GM23338 (cell line): ENCODE measurements around the gene PARD3. TPM values are rescaled to one million over a fixed set of nuclear protein-coding genes. Genes with fewer than 3 reads are reported as not detected.

Experiments used
- ATAC-seq: fragments of 200-7000 bp; cut with Tn5 transposase; 3 replicates; pipeline ENCODE4 v1.9.1; 2020
- DNase-seq: peaks from one replicate; pipeline ENCODE4 v3.0.0-alpha.2; 2015; ENCODE audit warnings: low spot score
- H2AFZ ChIP-seq: fragments of 200-600 bp; sonication (generic); 2 replicates; pipeline ENCODE4 v1.8.0; 2016; ENCODE audit warnings: antibody characterized with exemption, mild to moderate bottlenecking, moderate library complexity
- H3F3A ChIP-seq: fragments of 200-600 bp; sonication (generic); replicated peaks from 2 replicates; pipeline ENCODE4 v1.8.0; 2017; ENCODE audit warnings: antibody characterized with exemption, mixed run types, low read depth
- H3K27ac ChIP-seq: fragments of 200-600 bp; sonication (generic); 2 replicates; pipeline ENCODE4 v1.6.1; 2016; ENCODE audit warnings: low read depth
- H3K27me3 ChIP-seq: fragments of 200-600 bp; sonication (generic); 2 replicates; pipeline ENCODE4 v1.8.0; 2016; ENCODE audit warnings: mild to moderate bottlenecking, mixed run types, moderate library complexity; ENCODE audit not compliant: insufficient read depth
- H3K36me3 ChIP-seq: fragments of 200-600 bp; sonication (generic); 2 replicates; pipeline ENCODE4 v1.8.0; 2016; ENCODE audit warnings: mild to moderate bottlenecking; ENCODE audit not compliant: insufficient read depth
- H3K4me1 ChIP-seq: fragments of 200-600 bp; sonication (generic); 2 replicates; pipeline ENCODE4 v1.8.0; 2016; ENCODE audit warnings: mild to moderate bottlenecking, moderate library complexity; ENCODE audit not compliant: insufficient read depth
- H3K4me2 ChIP-seq: fragments of 200-600 bp; sonication (generic); 2 replicates; pipeline ENCODE4 v1.7.1; 2017; ENCODE audit warnings: mixed run types
- H3K4me3 ChIP-seq: fragments of 200-600 bp; sonication (generic); 2 replicates; pipeline ENCODE4 v1.6.1; 2016; ENCODE audit warnings: mixed run types
- H3K79me2 ChIP-seq: fragments of 200-600 bp; sonication (generic); replicated peaks from 2 replicates; pipeline ENCODE4 v1.8.0; 2017; ENCODE audit warnings: mild to moderate bottlenecking; ENCODE audit not compliant: insufficient read depth
- H3K9me2 ChIP-seq: fragments of 200-600 bp; sonication (generic); 2 replicates; pipeline ENCODE4 v1.8.0; 2017; ENCODE audit not compliant: insufficient read depth
- H4K20me1 ChIP-seq: fragments of 200-600 bp; sonication (generic); replicated peaks from 2 replicates; pipeline ENCODE4 v1.8.0; 2017; ENCODE audit warnings: mild to moderate bottlenecking; ENCODE audit not compliant: insufficient read depth
- H3K27ac Mint-ChIP-seq: 2 replicates; pipeline ENCODE4 v1.8.0; 2020; ENCODE audit warnings: inconsistent platforms, mild to moderate bottlenecking, moderate library complexity, mixed read lengths
- H3K27me3 Mint-ChIP-seq: 3 replicates; pipeline ENCODE4 v1.8.0; 2022; ENCODE audit warnings: low read depth, mild to moderate bottlenecking, moderate library complexity, mixed read lengths, inconsistent platforms; ENCODE audit not compliant: insufficient read depth, poor library complexity
- H3K36me3 Mint-ChIP-seq: 3 replicates; pipeline ENCODE4 v1.8.0; 2021; ENCODE audit warnings: low read depth, mild to moderate bottlenecking, inconsistent platforms, moderate library complexity, mixed read lengths
- H3K4me1 Mint-ChIP-seq: 3 replicates; pipeline ENCODE4 v1.8.0; 2020; ENCODE audit warnings: mild to moderate bottlenecking, inconsistent platforms, mixed read lengths
- H3K4me3 Mint-ChIP-seq: 3 replicates; pipeline ENCODE4 v1.8.0; 2021; ENCODE audit warnings: moderate library complexity, mild to moderate bottlenecking, inconsistent platforms, mixed read lengths
- H3K9me3 Mint-ChIP-seq: 3 replicates; pipeline ENCODE4 v1.8.0; 2020; ENCODE audit warnings: moderate library complexity, mild to moderate bottlenecking, inconsistent platforms, mixed read lengths
- CREB1 ChIP-seq: fragments of 250-450 bp; sonication (Bioruptor Pico); IDR thresholded peaks from 2 replicates; pipeline ENCODE4 v1.5.0; 2020; ENCODE audit warnings: low read depth, mild to moderate bottlenecking, moderate library complexity
- EZH2 ChIP-seq: fragments of 200-600 bp; sonication (generic); IDR thresholded peaks from one replicate; pipeline ENCODE4 v1.8.0; 2017; ENCODE audit warnings: antibody characterized with exemption, mild to moderate bottlenecking, low read depth; ENCODE audit not compliant: unreplicated experiment
- EZH2phosphoT487 ChIP-seq: fragments of 200-600 bp; sonication (generic); IDR thresholded peaks from one replicate; pipeline ENCODE4 v1.8.1; 2018; ENCODE audit warnings: antibody characterized with exemption; ENCODE audit not compliant: unreplicated experiment
- JUNB ChIP-seq: IDR thresholded peaks from one replicate; pipeline ENCODE4 v1.6.1; 2016; ENCODE audit warnings: antibody characterized with exemption; ENCODE audit not compliant: unreplicated experiment
- NANOG ChIP-seq: IDR thresholded peaks from 2 replicates; pipeline ENCODE4 v1.6.1; 2016; ENCODE audit warnings: antibody characterized with exemption, borderline replicate concordance
- POLR2AphosphoS5 ChIP-seq: IDR thresholded peaks from 2 replicates; pipeline ENCODE4 v1.6.1; 2016; ENCODE audit warnings: antibody characterized with exemption, low read depth
- REST ChIP-seq: IDR thresholded peaks from one replicate; pipeline ENCODE4 v1.6.1; 2018; ENCODE audit warnings: antibody characterized with exemption; ENCODE audit not compliant: unreplicated experiment
- STAT1 ChIP-seq: IDR thresholded peaks from one replicate; pipeline ENCODE4 v1.6.1; 2016; ENCODE audit warnings: antibody characterized with exemption; ENCODE audit not compliant: unreplicated experiment
- ZNF114 ChIP-seq: fragments of 250-450 bp; sonication (Bioruptor Pico); IDR thresholded peaks from 2 replicates; pipeline ENCODE4 v1.5.0; 2020; ENCODE audit warnings: mild to moderate bottlenecking, moderate library complexity
- ZNF331 ChIP-seq: fragments of 250-450 bp; sonication (Bioruptor Pico); IDR thresholded peaks from 2 replicates; pipeline ENCODE4 v1.5.0; 2020; ENCODE audit warnings: low read depth, mild to moderate bottlenecking, moderate library complexity
- polyA plus RNA-seq: library from polyadenylated mRNA; unstranded; fragments of >200 nt; fragmentation: Nextera tagmentation; extraction: Ambion mirVana; gene quantifications from 2 replicates; pipeline ENCODE4 v1.2.1, GENCODE V29; 2016
- total RNA-seq: library from RNA; depleted of rRNA; stranded (reverse); fragments of >200 nt; shearing (Covaris generic); gene quantifications from 2 replicates; pipeline ENCODE4 v1.2.3, GENCODE V29; 2014
- TF ChIP-seq, protein P1 (sequence below), 2 experiments: fragments of 200-600 bp in 1 of 2; sonication (generic) in 1 of 2; conservative IDR thresholded peaks; 2 replicates each; pipeline versions ENCODE4 v1.5.1 to v1.6.1; 2016 to 2017; ENCODE audit warnings: antibody characterized with exemption in 2 of 2, low read depth in 2 of 2, mild to moderate bottlenecking in 2 of 2, moderate library complexity in 1 of 2
- TF ChIP-seq, protein P2 (sequence below): IDR thresholded peaks from 2 replicates; pipeline ENCODE4 v1.6.1; 2016; ENCODE audit warnings: antibody characterized with exemption
- TF ChIP-seq, protein P3 (sequence below): fragments of 250-450 bp; sonication (Bioruptor Pico); IDR thresholded peaks from 2 replicates; pipeline ENCODE4 v1.5.0; 2020; ENCODE audit warnings: mild to moderate bottlenecking, moderate library complexity

PARD3 gene
- total and polyA plus RNA-seq, 2 experiments from 2014 or later: 30.2 to 51.4 TPM

- ATAC-seq (no peak), DNase-seq (no peak)
- Histone ChIP-seq H3K4me3 (no peak overlapping the region), H3K27me3 (no peaks in the 10 kb centered on the region), H4K20me1 (0 out of 2 replicates have a peak, but pooled peaks cover 4% of the 10 kb centered on the region), H3K79me2 (peaks cover 41% of the 10 kb centered on the region), H3K4me1 (no peaks in the 10 kb centered on the region), H3K4me2 (no peak overlapping the region), H2AFZ (no peak overlapping the region), H3K9me2 (no peaks in the 10 kb centered on the region), H3K36me3 (no peaks in the 10 kb centered on the region), H3F3A (no peaks in the 10 kb centered on the region), H3K27ac (no peak overlapping the region)
- Mint-ChIP-seq H3K9me3 (no peaks in the 10 kb centered on the region), H3K4me3 (no peak overlapping the region), H3K36me3 (no peaks in the 10 kb centered on the region), H3K27me3 (no peaks in the 10 kb centered on the region), H3K27ac (no peak overlapping the region), H3K4me1 (peaks cover 17% of the 10 kb centered on the region)
- TF ChIP-seq ZNF114 (no peak), JUNB (no peak), ZNF331 (CRISPR knock-in tag) (no peak), EZH2phosphoT487 (no peak), STAT1 (no peak), EZH2 (no peak), POLR2AphosphoS5 (no peak), CREB1 (CRISPR knock-in tag) (no peak), REST (no peak), NANOG (no peak)
- TF ChIP-seq, protein P1, sequence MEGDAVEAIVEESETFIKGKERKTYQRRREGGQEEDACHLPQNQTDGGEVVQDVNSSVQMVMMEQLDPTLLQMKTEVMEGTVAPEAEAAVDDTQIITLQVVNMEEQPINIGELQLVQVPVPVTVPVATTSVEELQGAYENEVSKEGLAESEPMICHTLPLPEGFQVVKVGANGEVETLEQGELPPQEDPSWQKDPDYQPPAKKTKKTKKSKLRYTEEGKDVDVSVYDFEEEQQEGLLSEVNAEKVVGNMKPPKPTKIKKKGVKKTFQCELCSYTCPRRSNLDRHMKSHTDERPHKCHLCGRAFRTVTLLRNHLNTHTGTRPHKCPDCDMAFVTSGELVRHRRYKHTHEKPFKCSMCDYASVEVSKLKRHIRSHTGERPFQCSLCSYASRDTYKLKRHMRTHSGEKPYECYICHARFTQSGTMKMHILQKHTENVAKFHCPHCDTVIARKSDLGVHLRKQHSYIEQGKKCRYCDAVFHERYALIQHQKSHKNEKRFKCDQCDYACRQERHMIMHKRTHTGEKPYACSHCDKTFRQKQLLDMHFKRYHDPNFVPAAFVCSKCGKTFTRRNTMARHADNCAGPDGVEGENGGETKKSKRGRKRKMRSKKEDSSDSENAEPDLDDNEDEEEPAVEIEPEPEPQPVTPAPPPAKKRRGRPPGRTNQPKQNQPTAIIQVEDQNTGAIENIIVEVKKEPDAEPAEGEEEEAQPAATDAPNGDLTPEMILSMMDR (conservative IDR thresholded peaks at IDR 0.05; ENCODE audit: low read depth in 2 of 2): no peak
- TF ChIP-seq, protein P2, sequence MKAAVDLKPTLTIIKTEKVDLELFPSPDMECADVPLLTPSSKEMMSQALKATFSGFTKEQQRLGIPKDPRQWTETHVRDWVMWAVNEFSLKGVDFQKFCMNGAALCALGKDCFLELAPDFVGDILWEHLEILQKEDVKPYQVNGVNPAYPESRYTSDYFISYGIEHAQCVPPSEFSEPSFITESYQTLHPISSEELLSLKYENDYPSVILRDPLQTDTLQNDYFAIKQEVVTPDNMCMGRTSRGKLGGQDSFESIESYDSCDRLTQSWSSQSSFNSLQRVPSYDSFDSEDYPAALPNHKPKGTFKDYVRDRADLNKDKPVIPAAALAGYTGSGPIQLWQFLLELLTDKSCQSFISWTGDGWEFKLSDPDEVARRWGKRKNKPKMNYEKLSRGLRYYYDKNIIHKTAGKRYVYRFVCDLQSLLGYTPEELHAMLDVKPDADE: no peak
- TF ChIP-seq, protein P3, sequence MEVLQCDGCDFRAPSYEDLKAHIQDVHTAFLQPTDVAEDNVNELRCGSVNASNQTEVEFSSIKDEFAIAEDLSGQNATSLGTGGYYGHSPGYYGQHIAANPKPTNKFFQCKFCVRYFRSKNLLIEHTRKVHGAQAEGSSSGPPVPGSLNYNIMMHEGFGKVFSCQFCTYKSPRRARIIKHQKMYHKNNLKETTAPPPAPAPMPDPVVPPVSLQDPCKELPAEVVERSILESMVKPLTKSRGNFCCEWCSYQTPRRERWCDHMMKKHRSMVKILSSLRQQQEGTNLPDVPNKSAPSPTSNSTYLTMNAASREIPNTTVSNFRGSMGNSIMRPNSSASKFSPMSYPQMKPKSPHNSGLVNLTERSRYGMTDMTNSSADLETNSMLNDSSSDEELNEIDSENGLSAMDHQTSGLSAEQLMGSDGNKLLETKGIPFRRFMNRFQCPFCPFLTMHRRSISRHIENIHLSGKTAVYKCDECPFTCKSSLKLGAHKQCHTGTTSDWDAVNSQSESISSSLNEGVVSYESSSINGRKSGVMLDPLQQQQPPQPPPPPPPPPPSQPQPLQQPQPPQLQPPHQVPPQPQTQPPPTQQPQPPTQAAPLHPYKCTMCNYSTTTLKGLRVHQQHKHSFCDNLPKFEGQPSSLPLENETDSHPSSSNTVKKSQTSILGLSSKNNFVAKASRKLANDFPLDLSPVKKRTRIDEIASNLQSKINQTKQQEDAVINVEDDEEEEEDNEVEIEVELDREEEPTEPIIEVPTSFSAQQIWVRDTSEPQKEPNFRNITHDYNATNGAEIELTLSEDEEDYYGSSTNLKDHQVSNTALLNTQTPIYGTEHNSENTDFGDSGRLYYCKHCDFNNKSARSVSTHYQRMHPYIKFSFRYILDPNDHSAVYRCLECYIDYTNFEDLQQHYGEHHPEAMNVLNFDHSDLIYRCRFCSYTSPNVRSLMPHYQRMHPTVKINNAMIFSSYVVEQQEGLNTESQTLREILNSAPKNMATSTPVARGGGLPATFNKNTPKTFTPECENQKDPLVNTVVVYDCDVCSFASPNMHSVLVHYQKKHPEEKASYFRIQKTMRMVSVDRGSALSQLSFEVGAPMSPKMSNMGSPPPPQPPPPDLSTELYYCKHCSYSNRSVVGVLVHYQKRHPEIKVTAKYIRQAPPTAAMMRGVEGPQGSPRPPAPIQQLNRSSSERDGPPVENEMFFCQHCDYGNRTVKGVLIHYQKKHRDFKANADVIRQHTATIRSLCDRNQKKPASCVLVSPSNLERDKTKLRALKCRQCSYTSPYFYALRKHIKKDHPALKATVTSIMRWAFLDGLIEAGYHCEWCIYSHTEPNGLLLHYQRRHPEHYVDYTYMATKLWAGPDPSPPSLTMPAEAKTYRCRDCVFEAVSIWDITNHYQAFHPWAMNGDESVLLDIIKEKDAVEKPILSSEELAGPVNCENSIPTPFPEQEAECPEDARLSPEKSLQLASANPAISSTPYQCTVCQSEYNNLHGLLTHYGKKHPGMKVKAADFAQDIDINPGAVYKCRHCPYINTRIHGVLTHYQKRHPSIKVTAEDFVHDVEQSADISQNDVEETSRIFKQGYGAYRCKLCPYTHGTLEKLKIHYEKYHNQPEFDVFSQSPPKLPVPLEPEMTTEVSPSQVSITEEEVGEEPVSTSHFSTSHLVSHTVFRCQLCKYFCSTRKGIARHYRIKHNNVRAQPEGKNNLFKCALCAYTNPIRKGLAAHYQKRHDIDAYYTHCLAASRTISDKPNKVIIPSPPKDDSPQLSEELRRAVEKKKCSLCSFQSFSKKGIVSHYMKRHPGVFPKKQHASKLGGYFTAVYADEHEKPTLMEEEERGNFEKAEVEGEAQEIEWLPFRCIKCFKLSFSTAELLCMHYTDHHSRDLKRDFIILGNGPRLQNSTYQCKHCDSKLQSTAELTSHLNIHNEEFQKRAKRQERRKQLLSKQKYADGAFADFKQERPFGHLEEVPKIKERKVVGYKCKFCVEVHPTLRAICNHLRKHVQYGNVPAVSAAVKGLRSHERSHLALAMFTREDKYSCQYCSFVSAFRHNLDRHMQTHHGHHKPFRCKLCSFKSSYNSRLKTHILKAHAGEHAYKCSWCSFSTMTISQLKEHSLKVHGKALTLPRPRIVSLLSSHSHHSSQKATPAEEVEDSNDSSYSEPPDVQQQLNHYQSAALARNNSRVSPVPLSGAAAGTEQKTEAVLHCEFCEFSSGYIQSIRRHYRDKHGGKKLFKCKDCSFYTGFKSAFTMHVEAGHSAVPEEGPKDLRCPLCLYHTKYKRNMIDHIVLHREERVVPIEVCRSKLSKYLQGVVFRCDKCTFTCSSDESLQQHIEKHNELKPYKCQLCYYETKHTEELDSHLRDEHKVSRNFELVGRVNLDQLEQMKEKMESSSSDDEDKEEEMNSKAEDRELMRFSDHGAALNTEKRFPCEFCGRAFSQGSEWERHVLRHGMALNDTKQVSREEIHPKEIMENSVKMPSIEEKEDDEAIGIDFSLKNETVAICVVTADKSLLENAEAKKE (CRISPR knock-in tag): no peak
Observed at GRCh38 chr10:34626158-34626880, 188.8 kb downstream of the PARD3 start.
